CD1c-positive myeloid dendritic cell (primary cell): Measurements from ENCODE around the gene STYX.

Source experiments
- DNase-seq: peaks from one replicate; pipeline ENCODE4 v3.0.0-alpha.2; 2016; ENCODE audit errors: extremely low spot score

Gene STYX

GRCh38 chr14:52790011-52790755, 60.2 kb downstream of the STYX start:
- DNase-seq = no peak

GRCh38 chr14:52790756-52791222, 60.8 kb downstream of the STYX start:
- no peak for DNase-seq

GRCh38 chr14:52791223-52792096, 61.5 kb downstream of the STYX start, which contains the start of gene GNPNAT1:
Gene GNPNAT1 (minus strand): TSS chr14:52791607. CDS start chr14:52784650, 6,957 bp downstream.
- DNase-seq = peak; percentile 88

- DNase-seq = no peak
These were observed 62.1 kb downstream of the STYX start for GRCh38 chr14:52792097-52792415.

- no peak for DNase-seq
These were observed 63.1 kb downstream of the STYX start for GRCh38 chr14:52793061-52793460.

- no peak for DNase-seq
These were observed 67.7 kb downstream of the STYX start for GRCh38 chr14:52797653-52798052.

GRCh38 chr14:52798826-52799225, 68.9 kb downstream of the STYX start:
- no peak for DNase-seq

- DNase-seq = no peak
These were observed 71.2 kb downstream of the STYX start for GRCh38 chr14:52801014-52801712.

- no peak for DNase-seq
These were observed 72.6 kb downstream of the STYX start for GRCh38 chr14:52802597-52802996.

- DNase-seq = no peak
These were observed 76.1 kb downstream of the STYX start for GRCh38 chr14:52806115-52806514.

- DNase-seq = no peak
These were observed 78.1 kb downstream of the STYX start for GRCh38 chr14:52808101-52808500.

- no peak for DNase-seq
These were observed 91.9 kb downstream of the STYX start for GRCh38 chr14:52821805-52822250.

GRCh38 chr14:52824462-52824861, 94.5 kb downstream of the STYX start:
- no peak for DNase-seq
